ENCODE results near the gene OSCP1.

Gene OSCP1

GRCh38 chr1:36380782-36381181 lies 69.5 kb downstream of the OSCP1 start:
- DNase-seq (ENCODE audit: extremely low read depth, low read depth) = no peak
- no peak overlapping the region for H3K4me3 ChIP-seq (replicated peaks; ENCODE audit: low read depth, low read length)
- TF ChIP-seq, protein P1, sequence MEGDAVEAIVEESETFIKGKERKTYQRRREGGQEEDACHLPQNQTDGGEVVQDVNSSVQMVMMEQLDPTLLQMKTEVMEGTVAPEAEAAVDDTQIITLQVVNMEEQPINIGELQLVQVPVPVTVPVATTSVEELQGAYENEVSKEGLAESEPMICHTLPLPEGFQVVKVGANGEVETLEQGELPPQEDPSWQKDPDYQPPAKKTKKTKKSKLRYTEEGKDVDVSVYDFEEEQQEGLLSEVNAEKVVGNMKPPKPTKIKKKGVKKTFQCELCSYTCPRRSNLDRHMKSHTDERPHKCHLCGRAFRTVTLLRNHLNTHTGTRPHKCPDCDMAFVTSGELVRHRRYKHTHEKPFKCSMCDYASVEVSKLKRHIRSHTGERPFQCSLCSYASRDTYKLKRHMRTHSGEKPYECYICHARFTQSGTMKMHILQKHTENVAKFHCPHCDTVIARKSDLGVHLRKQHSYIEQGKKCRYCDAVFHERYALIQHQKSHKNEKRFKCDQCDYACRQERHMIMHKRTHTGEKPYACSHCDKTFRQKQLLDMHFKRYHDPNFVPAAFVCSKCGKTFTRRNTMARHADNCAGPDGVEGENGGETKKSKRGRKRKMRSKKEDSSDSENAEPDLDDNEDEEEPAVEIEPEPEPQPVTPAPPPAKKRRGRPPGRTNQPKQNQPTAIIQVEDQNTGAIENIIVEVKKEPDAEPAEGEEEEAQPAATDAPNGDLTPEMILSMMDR (IDR thresholded peaks at IDR 0.05; ENCODE audit: low read depth, low read length, missing control alignments) = no peak

DNA sequence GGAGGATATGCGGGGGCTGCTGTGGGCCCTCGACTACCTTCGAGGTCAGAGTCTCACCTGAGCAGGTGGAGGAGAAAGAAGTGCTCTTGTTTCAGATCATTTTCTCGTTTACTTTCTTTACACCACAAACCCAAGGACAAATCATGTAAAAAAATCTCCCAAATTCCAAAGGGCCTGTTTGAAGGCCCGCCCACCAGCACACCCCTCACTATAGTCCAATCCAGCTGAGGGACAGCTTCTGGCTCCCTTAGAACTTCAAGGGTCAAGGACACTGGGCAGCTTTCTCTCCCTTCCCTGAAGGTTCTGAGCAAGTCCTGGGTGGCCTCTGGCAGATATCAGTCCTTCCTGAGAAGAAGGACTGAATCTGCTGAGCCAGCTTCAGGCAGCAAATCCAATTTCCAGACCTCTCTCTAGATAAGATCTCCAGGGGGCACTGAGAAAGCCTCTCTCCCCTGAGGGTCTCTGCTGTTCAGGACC lies 70.1 kb downstream of the OSCP1 start:
- TF ChIP-seq, protein P1 (IDR thresholded peaks at IDR 0.05; ENCODE audit: low read depth, low read length, missing control alignments) = no peak
- no peak for DNase-seq (ENCODE audit: extremely low read depth, low read depth)
- H3K4me3 ChIP-seq (replicated peaks; ENCODE audit: low read depth, low read length) = no peak overlapping the region

DNA sequence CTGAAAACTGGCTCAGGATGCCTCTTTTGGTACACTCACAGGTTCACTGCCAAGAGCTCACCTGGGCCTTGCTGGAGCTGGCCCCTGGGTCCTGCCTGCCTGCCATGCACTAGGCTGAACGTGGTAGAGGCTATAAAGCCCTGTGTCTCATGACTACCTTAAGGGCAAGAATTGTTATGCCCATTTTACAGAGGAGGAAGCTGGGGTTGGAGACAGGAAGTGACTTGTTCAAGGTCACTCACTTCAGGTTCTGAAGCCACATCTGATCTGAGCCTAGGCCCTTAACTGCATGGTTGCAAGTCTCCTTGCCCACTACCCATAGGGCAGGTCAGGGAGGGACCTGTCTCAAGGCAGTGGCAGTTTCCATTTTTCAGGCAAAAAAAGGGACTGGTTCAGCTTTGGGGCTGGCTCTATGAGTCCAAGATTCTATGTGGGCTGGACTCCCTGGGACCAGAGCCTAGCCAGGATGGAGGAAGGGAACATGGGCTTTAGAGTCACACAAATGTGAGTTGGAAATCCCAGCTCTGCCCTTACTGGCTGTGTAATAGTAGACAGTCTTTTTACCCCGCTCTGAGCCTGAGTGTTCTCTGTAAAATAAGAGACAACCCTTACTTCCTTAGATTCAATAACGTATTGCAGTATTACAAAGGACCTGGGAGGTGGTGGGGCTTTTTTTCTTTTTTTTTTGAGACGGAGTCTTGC lies 72.3 kb downstream of the OSCP1 start:
- TF ChIP-seq, protein P1 (IDR thresholded peaks at IDR 0.05; ENCODE audit: low read depth, low read length, missing control alignments) = no peak
- DNase-seq (ENCODE audit: extremely low read depth, low read depth) = no peak
- no peak overlapping the region for H3K4me3 ChIP-seq (replicated peaks; ENCODE audit: low read depth, low read length)

- no peak overlapping the region for H3K4me3 ChIP-seq (replicated peaks; ENCODE audit: low read depth, low read length)
- TF ChIP-seq, protein P1 (IDR thresholded peaks at IDR 0.05; ENCODE audit: low read depth, low read length, missing control alignments) = no peak
- DNase-seq (ENCODE audit: extremely low read depth, low read depth) = no peak
These were observed 77.6 kb downstream of the OSCP1 start for GRCh38 chr1:36372617-36373016.

GRCh38 chr1:36369061-36369861 lies 81.0 kb downstream of the OSCP1 start:
- DNase-seq (ENCODE audit: extremely low read depth, low read depth) = no peak
- H3K4me3 ChIP-seq (replicated peaks; ENCODE audit: low read depth, low read length) = no peak overlapping the region
- TF ChIP-seq, protein P1 (IDR thresholded peaks at IDR 0.05; ENCODE audit: low read depth, low read length, missing control alignments) = peak; percentile 90
